Astrocyte of the cerebellum (primary cell): Measurements from ENCODE around the gene SLC1A4.

Source experiments
- DNase-seq: peaks from one replicate; pipeline ENCODE4 v3.0.0-alpha.2; 2011; ENCODE audit warnings: low read depth
- H3K4me3 ChIP-seq: 2 replicates; pipeline ENCODE4 v1.5.1; 2011; ENCODE audit warnings: mild to moderate bottlenecking, low read depth, low read length, moderate library complexity
- in situ Hi-C: cut with HindIII; loops from 2 replicates; pipeline ENCODE4 v1.10.0; 2017; ENCODE audit warnings: low sequenced_read_pairs
- TF ChIP-seq, protein P1 (sequence below): IDR thresholded peaks from 2 replicates; pipeline ENCODE4 v1.5.1; 2012; ENCODE audit warnings: low read length, low read depth, moderate library complexity, mild to moderate bottlenecking; ENCODE audit errors: missing control alignments

The SLC1A4 gene

DNA sequence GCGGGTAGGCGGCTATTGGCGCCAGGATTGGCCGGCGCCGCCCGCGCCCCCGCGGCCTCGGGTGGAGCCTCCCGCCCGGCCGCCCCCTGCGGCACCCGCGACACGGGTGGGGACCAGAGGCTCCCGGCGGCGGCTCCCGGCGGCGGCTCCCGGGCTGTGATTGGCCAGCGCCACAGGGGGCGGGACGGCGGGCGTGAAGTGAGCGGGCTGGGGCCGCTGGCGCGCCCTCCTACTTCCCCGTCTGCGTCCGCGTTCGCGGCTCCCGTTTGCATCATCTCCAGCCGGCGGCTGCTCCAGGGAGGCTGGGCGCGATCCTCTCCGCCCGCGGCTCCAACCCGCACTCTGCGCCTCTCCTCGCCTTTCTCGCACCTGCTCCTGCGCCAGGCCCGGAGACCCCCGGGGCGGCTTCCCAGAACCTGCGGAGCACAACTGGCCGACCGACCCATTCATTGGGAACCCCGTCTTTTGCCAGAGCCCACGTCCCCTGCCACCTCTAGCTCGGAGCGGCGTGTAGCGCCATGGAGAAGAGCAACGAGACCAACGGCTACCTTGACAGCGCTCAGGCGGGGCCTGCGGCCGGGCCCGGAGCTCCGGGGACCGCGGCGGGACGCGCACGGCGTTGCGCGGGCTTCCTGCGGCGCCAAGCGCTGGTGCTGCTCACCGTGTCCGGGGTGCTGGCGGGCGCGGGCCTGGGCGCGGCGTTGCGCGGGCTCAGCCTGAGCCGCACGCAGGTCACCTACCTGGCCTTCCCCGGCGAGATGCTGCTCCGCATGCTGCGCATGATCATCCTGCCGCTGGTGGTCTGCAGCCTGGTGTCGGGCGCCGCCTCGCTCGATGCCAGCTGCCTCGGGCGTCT lies at the start of gene SLC1A4:
Gene SLC1A4 (plus strand): TSS at position 274 of the 856 bp plus-strand sequence. CDS start 245 bp downstream, at position 519.
- TF ChIP-seq, protein P1, sequence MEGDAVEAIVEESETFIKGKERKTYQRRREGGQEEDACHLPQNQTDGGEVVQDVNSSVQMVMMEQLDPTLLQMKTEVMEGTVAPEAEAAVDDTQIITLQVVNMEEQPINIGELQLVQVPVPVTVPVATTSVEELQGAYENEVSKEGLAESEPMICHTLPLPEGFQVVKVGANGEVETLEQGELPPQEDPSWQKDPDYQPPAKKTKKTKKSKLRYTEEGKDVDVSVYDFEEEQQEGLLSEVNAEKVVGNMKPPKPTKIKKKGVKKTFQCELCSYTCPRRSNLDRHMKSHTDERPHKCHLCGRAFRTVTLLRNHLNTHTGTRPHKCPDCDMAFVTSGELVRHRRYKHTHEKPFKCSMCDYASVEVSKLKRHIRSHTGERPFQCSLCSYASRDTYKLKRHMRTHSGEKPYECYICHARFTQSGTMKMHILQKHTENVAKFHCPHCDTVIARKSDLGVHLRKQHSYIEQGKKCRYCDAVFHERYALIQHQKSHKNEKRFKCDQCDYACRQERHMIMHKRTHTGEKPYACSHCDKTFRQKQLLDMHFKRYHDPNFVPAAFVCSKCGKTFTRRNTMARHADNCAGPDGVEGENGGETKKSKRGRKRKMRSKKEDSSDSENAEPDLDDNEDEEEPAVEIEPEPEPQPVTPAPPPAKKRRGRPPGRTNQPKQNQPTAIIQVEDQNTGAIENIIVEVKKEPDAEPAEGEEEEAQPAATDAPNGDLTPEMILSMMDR, result no peak
- H3K4me3 ChIP-seq, result peak within 1 kb of the TSS; percentile 61
- in situ Hi-C loops, result no loop called here
- DNase-seq, result no peak

DNA sequence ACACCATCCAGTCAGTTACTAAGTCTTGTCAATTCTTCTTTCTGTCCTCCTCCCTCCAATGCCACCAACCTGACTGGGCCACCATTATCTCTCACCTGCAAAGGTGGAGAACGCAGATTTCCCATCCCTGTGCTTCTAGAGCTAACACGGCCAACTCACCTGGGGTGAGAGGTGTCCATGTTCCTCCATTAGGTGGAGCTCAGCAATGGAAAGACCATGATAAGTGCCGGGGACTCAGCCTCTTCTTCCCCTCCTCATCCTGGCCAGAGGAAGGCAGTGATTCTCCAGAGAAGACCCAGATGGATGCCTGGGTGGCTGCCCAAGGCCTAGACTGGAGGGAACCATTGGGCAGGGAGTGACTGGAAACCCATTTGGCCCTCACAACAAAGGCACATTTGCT lies 48.1 kb upstream of the SLC1A4 start:
- DNase-seq, result no peak
- TF ChIP-seq, protein P1, result no peak
- in situ Hi-C loops, result loop anchor here (25.0 kb wide), 1 partner anchor 96 kb away; no protein-coding TSS in a partner anchor
- no peak overlapping the region for H3K4me3 ChIP-seq

DNA sequence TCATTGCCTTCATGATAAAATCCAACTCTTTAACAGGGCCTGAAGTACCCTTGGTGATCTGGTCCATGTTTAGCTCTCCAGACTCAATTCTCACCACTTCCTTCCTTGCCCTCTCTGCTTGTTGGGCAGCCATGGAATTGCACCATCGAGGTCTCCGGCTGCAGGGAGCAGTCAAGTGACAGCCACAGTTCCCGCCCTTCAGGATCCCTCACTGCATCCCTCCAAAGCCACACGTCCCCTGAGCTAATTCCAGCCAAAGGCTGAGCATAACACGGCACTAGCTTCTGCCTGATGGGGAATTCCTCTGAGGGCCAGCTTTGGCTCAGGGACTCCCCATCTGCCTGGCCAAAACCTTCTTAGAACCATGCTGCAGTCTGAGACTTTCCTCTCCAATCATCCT lies 47.4 kb upstream of the SLC1A4 start:
- no peak overlapping the region for H3K4me3 ChIP-seq
- in situ Hi-C loops, result loop anchor here (25.0 kb wide), 1 partner anchor 96 kb away; no protein-coding TSS in a partner anchor
- TF ChIP-seq, protein P1, result no peak
- DNase-seq, result no peak

DNA sequence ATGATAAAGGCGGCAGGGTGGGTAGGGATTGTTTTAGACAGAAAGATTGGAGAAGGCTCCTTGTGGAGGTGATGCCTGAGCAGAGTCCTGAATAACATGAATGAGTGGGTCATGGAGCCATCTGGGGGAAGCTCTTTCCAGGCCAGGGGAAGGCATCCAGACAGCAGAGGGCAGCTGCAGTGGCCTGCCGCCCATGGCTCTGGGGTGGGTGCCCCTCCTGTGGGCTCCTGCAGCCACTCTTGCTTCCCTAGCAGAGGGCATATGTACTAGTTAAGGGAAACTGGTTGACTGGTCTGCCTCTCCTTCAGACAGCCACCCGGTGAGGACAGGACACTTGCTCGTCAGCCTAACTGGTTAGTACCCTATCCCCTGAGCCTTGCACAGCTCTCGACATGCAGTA lies 46.5 kb upstream of the SLC1A4 start:
- DNase-seq, result no peak
- in situ Hi-C loops, result loop anchor here (25.0 kb wide), 1 partner anchor 95 kb away; no protein-coding TSS in a partner anchor
- TF ChIP-seq, protein P1, result no peak
- H3K4me3 ChIP-seq, result no peak overlapping the region

DNA sequence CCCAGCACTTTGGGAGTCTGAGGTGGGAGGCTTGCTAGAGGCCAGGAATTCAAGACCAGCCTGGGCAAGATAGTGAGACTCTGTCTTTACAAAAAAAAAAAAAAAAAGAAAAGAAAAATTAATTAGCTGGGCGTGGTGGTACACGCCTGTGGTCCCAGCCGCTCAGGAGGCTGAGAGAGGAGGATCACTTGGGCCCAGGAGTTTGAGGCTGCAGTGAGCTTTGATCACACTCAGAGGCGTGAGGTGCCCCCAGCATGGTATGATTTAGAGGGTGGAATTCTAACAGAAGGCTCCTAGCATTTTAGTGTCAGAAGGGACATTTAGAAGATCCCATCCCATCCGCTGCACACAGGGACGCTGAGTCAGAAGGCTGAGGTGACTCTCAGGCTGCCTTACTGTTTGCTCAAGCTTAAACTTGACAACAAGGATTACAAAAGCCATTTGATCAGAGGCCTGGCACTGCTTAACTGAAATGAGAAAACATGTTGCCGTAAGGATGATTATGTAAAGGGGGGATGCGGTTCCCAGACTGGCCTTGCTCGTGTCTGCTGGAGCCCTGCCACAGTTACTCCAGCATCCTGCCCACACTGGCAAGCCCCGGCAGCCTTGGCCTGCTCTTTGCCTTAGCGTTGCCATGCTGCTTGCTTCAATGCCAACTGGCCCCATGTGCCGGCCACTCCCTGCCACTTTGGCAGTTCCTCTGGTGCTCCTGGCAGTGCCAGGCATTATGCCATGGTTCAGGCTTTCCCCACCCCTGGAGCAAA lies 45.6 kb upstream of the SLC1A4 start:
- TF ChIP-seq, protein P1, result no peak
- in situ Hi-C loops, result loop anchor here (25.0 kb wide), 1 partner anchor 94 kb away; no protein-coding TSS in a partner anchor
- no peak for DNase-seq
- H3K4me3 ChIP-seq, result no peak overlapping the region

DNA sequence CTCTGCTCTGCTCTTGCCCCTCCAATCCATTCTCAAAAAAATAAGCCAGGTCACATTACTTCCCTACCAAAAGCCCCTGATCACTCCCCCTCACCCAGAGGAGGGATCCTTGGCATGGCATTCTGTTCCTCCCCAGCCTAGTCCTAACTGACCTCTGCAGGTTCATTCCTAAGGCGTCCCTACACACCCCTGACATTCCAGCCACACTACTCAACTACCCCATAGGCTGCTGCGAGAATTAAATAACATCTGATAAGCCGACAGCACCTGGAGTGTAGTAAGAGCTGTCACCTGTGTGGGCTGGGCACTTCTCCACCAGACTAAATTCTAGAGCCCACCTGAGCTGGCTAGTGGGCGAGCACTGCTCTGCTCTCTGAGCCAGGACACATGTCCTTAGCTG lies 44.7 kb upstream of the SLC1A4 start:
- in situ Hi-C loops, result loop anchor here (25.0 kb wide), 1 partner anchor 93 kb away; no protein-coding TSS in a partner anchor
- TF ChIP-seq, protein P1, result no peak
- DNase-seq, result no peak
- H3K4me3 ChIP-seq, result no peak overlapping the region
